Activated CD4-positive, alpha-beta memory T cell treated with anti-CD3 and anti-CD28 coated beads for 36 hours (primary cell): ENCODE results near the gene LSMEM2. TPM values are rescaled to one million over a fixed set of nuclear protein-coding genes. Genes with fewer than 3 reads are reported as not detected.
"Not testable (repeated sequence)": the region's sequence is repeated elsewhere in the genome, so short reads cannot be mapped to it uniquely, and the experiment has no call there.

ENCODE experiments used
- CTCF ChIA-PET: fragments of 350-600 bp; sonication (Branson Sonifier 250); formaldehyde crosslinking; loops from one replicate; lab custom pipeline; 2021; ENCODE audit warnings: antibody characterized with exemption, inconsistent platforms; lab: Charles Lee
- POLR2A ChIA-PET: fragments of 350-600 bp; sonication (Branson Sonifier 250); formaldehyde crosslinking; loops from one replicate; lab custom pipeline; 2021; ENCODE audit warnings: antibody characterized with exemption; lab: Charles Lee
- DNase-seq: peaks from one replicate; pipeline ENCODE4 v3.0.0-alpha.2; 2020
- H3K27ac Mint-ChIP-seq: one replicate; pipeline ENCODE4 v1.8.0; 2021; ENCODE audit warnings: mixed read lengths
- H3K27me3 Mint-ChIP-seq: one replicate; pipeline ENCODE4 v1.8.0; 2021; ENCODE audit warnings: mixed read lengths
- H3K36me3 Mint-ChIP-seq: one replicate; pipeline ENCODE4 v1.8.0; 2021; ENCODE audit warnings: mixed read lengths
- H3K4me1 Mint-ChIP-seq: one replicate; pipeline ENCODE4 v1.8.0; 2021; ENCODE audit warnings: low read depth, mixed read lengths
- H3K4me3 Mint-ChIP-seq: one replicate; pipeline ENCODE4 v1.8.0; 2021; ENCODE audit warnings: mild to moderate bottlenecking, mixed read lengths
- H3K9me3 Mint-ChIP-seq: one replicate; pipeline ENCODE4 v1.8.0; 2021; ENCODE audit warnings: mixed read lengths
- intact Hi-C: fragments of 100-400 bp; cut with micrococcal nuclease; formaldehyde crosslinking; loops from one replicate; pipeline ENCODE4 v1.15.1; 2023
- total RNA-seq, 2 experiments: library from RNA; stranded (reverse); gene quantifications; one replicate each; pipeline ENCODE4 v1.2.3, GENCODE V29; 2021

The LSMEM2 gene
- total RNA-seq, 2 experiments from 2014 or later = not detected

DNA sequence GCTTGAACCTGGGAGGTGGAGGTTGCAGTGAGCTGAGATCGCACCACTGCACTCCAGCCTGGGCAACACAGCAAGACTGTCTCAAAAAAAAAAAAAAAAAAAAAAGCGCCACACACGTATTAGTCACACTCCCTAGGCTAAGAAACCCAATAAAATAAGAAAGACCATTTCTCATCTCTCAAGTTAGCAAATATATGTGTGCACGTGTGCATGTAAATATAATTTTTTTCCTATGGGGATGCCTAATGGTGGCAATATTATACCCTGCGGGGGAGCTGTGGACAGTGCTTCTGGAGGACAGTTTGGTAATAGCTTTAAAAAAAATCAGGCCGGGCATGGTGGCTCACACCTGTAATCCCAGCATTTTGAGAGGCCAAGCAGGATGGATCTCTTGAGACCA lies 5.2 kb downstream of the LSMEM2 start:
- H3K36me3 Mint-ChIP-seq = peaks cover 14% of the 10 kb centered on the region
- not testable (repeated sequence) for H3K4me1 Mint-ChIP-seq

DNA sequence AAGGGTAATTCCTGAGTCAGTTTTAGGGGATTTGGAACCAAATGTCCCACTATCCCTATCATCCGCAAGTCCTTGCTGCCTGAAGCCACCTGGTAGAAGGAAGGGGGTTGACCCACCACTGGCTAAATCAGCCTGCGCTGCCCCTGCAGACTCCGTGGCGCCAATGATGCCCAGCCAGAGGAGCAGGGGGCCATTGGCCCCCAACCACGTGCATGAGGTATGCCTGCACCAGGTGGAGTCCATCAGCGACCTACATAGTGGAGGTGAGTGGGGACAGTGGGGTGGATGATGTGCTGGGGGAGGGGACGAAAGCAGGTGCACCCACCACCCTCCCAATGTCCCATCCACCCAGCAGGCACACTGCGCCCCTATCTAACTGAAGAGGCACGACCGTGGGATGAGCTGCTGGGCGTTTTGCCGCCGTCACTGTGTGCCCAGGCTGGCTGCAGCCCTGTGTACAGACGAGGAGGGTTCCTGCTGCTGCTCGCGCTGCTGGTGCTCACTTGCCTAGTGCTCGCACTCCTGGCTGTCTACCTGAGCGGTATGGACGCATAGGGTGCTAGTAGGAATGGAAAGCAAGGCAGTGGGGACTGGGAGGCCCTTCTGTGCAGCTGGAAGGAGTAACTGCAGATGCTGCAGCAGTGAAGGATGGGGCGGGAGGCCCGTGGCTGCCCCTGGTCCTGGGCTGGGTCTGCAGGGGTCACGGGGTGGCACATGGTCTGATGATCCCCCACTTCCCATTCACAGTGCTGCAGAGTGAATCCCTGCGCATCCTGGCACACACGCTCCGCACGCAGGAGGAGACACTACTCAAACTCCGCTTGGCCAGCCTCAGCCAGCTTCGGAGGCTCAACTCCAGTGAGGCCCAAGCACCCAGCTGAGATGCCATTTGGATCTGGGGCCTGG lies 7.7 kb downstream of the LSMEM2 start:
- intact Hi-C loops = no loop called here
- Mint-ChIP-seq H3K27ac (no peak overlapping the region), H3K9me3 (no peaks in the 10 kb centered on the region), H3K36me3 (peaks cover 28% of the 10 kb centered on the region), H3K4me3 (no peak overlapping the region), H3K4me1 (peaks cover 10% of the 10 kb centered on the region), H3K27me3 (no peaks in the 10 kb centered on the region)
- DNase-seq = no peak
- CTCF ChIA-PET = no interaction called here
- POLR2A ChIA-PET = no interaction called here

More for the DNA sequence above, 5.2 kb downstream of the LSMEM2 start:
- H3K27ac Mint-ChIP-seq, H3K9me3 Mint-ChIP-seq, H3K27me3 Mint-ChIP-seq, intact Hi-C loops, DNase-seq, H3K4me3 Mint-ChIP-seq: not testable (repeated sequence)
- POLR2A ChIA-PET = interaction anchor here (0.8 to 1.3 kb wide), 2 partner anchors 8 to 13 kb away, joined by 3 read pairs; partner anchors contain the start of gene IFRD2
- CTCF ChIA-PET = interaction anchor here (0.6 to 1.4 kb wide), 3 partner anchors 10 to 445 kb away, joined by 3 read pairs; no protein-coding TSS in a partner anchor

DNA sequence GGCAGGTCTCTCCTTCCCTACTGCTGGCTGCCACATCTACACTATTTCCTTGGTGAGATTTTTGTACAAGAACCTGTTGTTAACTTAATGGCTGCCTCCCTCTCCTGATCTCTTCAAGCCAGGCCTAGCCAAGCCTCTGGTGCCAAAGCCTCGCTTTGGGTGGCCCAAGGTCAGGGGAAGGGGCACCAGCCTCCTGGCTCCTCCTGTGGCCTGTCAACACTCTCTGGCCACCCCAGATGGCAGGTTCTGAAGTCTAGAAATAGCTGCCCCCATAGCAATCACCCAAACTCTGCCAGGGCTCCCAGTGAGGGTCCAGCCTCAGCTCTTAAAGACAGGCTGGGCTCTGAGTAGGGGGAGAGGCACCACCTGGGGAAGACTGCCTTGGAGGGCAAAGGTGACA lies 8.4 kb downstream of the LSMEM2 start:
- intact Hi-C loops = no loop called here
- no peak overlapping the region for H3K27ac Mint-ChIP-seq
- H3K36me3 Mint-ChIP-seq = peaks cover 28% of the 10 kb centered on the region
- H3K4me1 Mint-ChIP-seq = peaks cover 10% of the 10 kb centered on the region
- DNase-seq = no peak
- H3K27me3 Mint-ChIP-seq = no peaks in the 10 kb centered on the region
- no peak overlapping the region for H3K4me3 Mint-ChIP-seq
- ChIA-PET CTCF (no interaction called here), POLR2A (no interaction called here)
- H3K9me3 Mint-ChIP-seq = no peaks in the 10 kb centered on the region

DNA sequence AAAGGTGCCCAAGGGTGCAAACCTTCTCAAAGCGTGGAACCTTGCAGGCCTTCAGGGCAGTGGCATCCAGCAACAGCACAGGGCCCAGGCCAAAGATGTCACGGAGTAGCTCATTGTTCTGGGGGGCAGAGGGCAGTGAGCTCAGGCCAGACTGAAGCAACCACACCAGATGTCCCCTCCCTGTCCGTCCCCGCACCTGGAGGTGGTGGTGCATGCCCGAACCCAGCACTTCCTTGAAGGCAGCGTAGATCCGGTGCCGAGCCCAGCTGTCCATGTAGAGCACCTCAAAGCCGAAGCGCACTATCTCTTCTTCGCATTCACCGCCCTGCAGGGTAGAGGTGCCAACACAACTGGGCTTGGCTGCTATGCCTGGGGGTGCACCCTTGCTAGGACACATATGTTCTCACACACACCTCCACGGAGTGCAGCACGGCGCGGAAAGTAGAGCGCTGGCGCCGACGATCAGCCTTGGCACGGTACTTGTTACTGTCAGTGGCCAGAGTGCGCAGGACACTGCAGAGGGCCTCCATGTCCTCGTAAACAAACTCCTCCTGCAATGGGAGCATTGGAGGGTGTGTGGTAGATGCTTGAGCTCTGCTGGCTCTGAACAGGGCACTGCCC lies 9.6 kb downstream of the LSMEM2 start:
- Mint-ChIP-seq H3K9me3 (no peaks in the 10 kb centered on the region), H3K4me1 (peaks cover 19% of the 10 kb centered on the region), H3K27me3 (no peaks in the 10 kb centered on the region), H3K27ac (no peak overlapping the region), H3K4me3 (no peak overlapping the region), H3K36me3 (peaks cover 28% of the 10 kb centered on the region)
- ChIA-PET POLR2A (interaction anchor here (2.1 kb wide), 1 partner anchor 10 kb away, joined by 16 read pairs; the partner anchor contains the start of gene LSMEM2), CTCF (interaction anchor here (1.2 kb wide), 1 partner anchor 28 kb away, joined by 4 read pairs; no protein-coding TSS in a partner anchor)
- no peak for DNase-seq
- intact Hi-C loops = no loop called here

DNA sequence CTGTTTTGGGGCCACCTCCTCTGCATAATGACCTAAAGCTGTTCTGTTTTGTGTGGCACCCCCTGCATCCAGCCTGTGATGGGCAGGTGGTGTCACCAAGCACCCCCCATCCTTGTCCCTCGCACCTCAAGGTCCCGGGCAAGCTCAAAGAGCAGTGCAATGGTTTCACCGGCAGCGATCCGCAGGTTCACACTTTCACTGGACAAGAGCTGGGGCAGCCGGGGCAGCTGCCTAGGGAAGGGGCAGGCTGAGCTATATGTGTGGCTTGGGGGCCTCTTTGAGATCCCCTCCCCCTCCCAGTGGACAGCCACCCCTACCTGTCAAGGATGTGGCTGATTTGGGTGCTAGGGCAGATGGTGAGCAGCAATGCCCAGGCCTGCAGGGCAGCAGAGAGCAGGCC lies 10.2 kb downstream of the LSMEM2 start:
- no peak for DNase-seq
- Mint-ChIP-seq H3K4me3 (no peak overlapping the region), H3K36me3 (peaks cover 28% of the 10 kb centered on the region), H3K4me1 (peaks cover 19% of the 10 kb centered on the region), H3K27ac (no peak overlapping the region), H3K9me3 (no peaks in the 10 kb centered on the region), H3K27me3 (no peaks in the 10 kb centered on the region)
- ChIA-PET CTCF (interaction anchor here (0.7 to 1.7 kb wide), 4 partner anchors 14 to 36 kb away, joined by 3 to 5 read pairs (median 4); no protein-coding TSS in a partner anchor), POLR2A (interaction anchor here (2.1 kb wide), 1 partner anchor 11 kb away, joined by 16 read pairs; the partner anchor contains the start of gene LSMEM2)
- intact Hi-C loops = no loop called here

DNA sequence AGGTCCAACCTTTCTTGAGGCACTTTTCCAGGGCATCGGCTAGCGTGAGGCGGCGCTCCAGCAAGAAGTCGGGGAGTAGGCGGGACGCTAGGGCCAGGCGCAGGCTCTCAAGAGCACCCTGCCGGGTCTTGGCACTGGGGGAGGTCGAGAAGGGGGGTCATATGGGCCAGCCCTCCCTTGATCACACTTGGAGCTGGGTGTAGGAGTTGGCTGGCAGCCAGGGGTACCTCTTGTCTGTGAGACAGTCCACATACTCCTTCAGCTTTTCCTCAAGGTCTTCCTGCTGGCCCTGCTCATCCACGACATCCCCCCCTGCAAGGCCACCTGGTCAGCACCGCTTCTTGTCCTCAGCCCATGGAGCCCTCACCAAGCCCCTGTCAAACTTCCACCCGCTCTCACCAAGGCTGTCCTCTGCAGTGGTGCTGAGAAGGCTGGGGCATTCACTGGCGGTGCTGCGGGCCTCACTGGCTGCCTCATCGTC lies 11.3 kb downstream of the LSMEM2 start:
- peaks cover 28% of the 10 kb centered on the region for H3K36me3 Mint-ChIP-seq
- H3K27ac Mint-ChIP-seq = no peak overlapping the region
- H3K4me3 Mint-ChIP-seq = peak overlapping the region; percentile 92
- intact Hi-C loops = no loop called here
- no peaks in the 10 kb centered on the region for H3K9me3 Mint-ChIP-seq
- ChIA-PET CTCF (interaction anchor here (1.1 to 1.7 kb wide), 2 partner anchors 15 to 18 kb away, joined by 3 to 5 read pairs; no protein-coding TSS in a partner anchor), POLR2A (interaction anchor here (2.1 kb wide), 1 partner anchor 12 kb away, joined by 16 read pairs; the partner anchor contains the start of gene LSMEM2)
- no peaks in the 10 kb centered on the region for H3K27me3 Mint-ChIP-seq
- DNase-seq = no peak
- peaks cover 19% of the 10 kb centered on the region for H3K4me1 Mint-ChIP-seq

DNA sequence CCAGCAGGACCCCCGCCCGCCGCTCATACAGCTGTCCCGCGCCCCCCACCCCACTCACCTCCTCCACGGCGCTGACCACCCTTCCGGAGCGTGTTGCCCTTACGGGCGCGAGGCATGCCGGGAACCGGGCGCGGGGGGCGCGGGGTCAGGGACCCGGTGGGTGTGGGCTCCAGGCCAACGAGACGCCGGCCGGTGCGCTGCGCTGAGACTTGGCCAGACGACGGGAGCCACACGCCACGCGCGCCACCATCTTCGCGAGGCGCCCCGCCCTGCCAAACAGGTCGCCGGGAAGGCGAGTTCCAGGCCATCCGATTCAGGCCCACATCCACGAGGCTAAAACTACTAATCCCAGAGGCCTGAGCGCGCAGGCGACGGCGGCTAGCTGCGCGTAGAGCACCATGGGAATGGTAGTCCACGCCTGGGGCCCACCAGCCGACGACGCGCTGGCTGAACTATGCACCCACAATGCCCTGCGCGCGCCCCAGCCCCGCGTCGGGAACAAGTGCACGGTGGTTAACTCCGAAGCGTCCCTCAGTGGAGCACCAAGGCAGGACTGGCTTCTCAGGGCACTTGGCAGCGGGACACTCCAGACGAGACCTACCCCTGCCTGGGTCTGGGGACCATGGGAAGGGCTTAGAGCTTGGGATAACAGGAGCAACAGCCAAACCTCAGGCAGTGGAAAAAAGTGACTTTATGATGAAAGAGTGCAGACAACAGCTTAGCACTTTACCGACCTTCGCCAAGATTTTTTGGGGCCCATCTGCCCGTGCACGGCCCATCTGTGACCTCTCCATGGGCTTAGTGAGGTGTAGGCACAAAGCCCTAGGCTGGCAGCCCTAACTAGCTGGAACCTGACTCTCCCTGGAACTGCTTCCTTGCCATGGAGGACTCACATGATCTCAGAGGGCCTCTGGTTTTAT lies 13.5 kb downstream of the LSMEM2 start, which contains the start of gene IFRD2:
IFRD2 (minus strand) TSS at position 271 of the 920 bp plus-strand sequence; CDS start at position 116, 155 bp downstream.
- no peaks in the 10 kb centered on the region for H3K27me3 Mint-ChIP-seq
- ChIA-PET POLR2A (interaction anchor here (0.8 to 2.7 kb wide), 10 partner anchors 9 to 64 kb away, joined by 3 to 15 read pairs (median 4); partner anchors contain the start of genes LSMEM2 and TUSC2), CTCF (interaction anchor here (0.6 to 2.3 kb wide), 11 partner anchors 13 to 353 kb away, joined by 3 to 14 read pairs (median 3); partner anchors contain the start of genes LSMEM2, RASSF1 and RBM6)
- intact Hi-C loops = loop anchor here (1.0 kb wide), 5 partner anchors 18 to 67 kb away; partner anchors contain the start of genes TMEM115 and TUSC2
- peaks cover 20% of the 10 kb centered on the region for H3K4me1 Mint-ChIP-seq
- H3K9me3 Mint-ChIP-seq = no peaks in the 10 kb centered on the region
- DNase-seq = peak; percentile 98
- peak within 1 kb of the TSS; percentile 92 for H3K4me3 Mint-ChIP-seq
- peak within 1 kb of the TSS; percentile 90 for H3K27ac Mint-ChIP-seq
- peaks cover 20% of the 10 kb centered on the region for H3K36me3 Mint-ChIP-seq

DNA sequence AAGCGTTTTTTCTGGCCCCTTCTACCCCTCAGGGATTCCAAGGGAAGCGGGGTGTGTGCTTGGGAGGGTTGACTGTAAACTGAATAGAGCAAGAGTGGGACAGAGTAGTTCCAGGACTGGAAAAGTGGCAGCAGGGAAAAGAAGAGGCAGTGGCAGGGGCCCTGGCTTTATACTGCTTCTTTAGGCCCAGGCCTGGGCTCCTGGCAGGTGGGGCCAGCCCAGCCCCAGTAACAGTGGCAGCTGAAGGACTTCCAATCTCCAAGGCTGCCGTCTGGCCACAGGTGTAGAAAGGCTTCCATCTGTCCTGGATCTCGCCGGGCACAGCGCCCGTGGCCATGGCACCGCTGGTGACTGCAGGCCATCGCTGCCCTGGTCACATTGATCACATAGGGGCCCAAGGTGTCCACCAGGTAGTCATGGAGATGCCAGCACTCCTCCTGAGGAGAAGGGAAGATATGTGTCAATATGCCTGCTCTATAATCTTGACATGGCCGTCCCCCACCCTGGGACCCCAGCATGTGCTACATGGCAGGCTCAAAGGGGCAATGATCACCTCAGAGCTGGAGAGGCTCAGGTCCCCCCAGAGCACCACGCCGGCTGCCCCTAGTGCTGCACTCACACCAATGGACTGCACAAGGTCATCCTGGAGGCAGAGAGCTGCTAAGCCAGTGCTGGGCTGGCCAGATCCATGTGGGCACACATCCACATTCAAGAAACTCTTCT lies 14.4 kb downstream of the LSMEM2 start:
- Mint-ChIP-seq H3K4me1 (peaks cover 28% of the 10 kb centered on the region), H3K27ac (peak overlapping the region; percentile 90), H3K36me3 (peaks cover 16% of the 10 kb centered on the region), H3K27me3 (no peaks in the 10 kb centered on the region), H3K9me3 (no peaks in the 10 kb centered on the region), H3K4me3 (peak overlapping the region; percentile 92)
- no peak for DNase-seq
- intact Hi-C loops = no loop called here
- POLR2A ChIA-PET = interaction anchor here (0.8 to 2.7 kb wide), 5 partner anchors 9 to 61 kb away, joined by 3 to 15 read pairs (median 4); partner anchors contain the start of gene LSMEM2
- CTCF ChIA-PET = interaction anchor here (0.8 to 2.3 kb wide), 5 partner anchors 33 to 67 kb away, joined by 3 to 8 read pairs (median 4); partner anchors contain the start of gene RASSF1

DNA sequence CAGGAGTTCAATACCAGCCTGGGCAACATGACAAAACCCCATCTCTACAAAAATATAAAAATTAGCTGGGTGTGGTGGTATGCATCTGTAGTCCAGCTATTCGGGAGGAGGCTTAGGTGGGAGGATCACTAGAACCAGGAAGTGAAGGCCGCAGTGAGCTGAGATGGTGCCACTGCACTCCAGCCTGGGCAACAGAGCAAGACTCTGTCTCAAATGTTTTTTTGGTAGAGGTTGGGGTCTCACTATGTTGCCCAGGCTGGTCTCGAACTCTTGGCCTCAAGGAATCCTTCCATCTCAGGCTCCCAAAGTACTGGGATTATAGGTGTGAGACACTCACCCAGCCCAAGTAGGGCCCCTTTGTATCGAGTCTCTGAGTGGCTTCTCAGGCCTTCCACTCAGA lies 15.2 kb downstream of the LSMEM2 start:
- H3K4me1 Mint-ChIP-seq = peaks cover 30% of the 10 kb centered on the region

More for the DNA sequence above, 15.2 kb downstream of the LSMEM2 start:
- no peaks in the 10 kb centered on the region for H3K9me3 Mint-ChIP-seq
- no peak overlapping the region for H3K4me3 Mint-ChIP-seq
- intact Hi-C loops = no loop called here
- ChIA-PET POLR2A (no interaction called here), CTCF (no interaction called here)
- DNase-seq = no peak
- no peak overlapping the region for H3K27ac Mint-ChIP-seq
- H3K27me3 Mint-ChIP-seq = no peaks in the 10 kb centered on the region
- H3K36me3 Mint-ChIP-seq = peaks cover 16% of the 10 kb centered on the region
